Thoracic aorta (tissue), 2 donors: ENCODE results near the gene IGF2BP1. TPM values are rescaled to one million over a fixed set of nuclear protein-coding genes. Genes with fewer than 3 reads are reported as not detected.

ENCODE experiments used
- ATAC-seq: fragments of 150-250 bp; one replicate; pipeline ENCODE4 v1.8.0; 2017; ENCODE audit warnings: low read depth; ENCODE audit not compliant: insufficient number of reproducible peaks, low FRiP score
- DNase-seq: peaks from one replicate; pipeline ENCODE4 v3.0.0-alpha.2; 2020; ENCODE audit warnings: low spot score
- H3K27ac ChIP-seq, 2 donors: fragments of 200-600 bp; sonication (generic); 1 replicate in 1 of 2; 2 replicates in 1 of 2; pipeline ENCODE4 v1.5.1; 2016; ENCODE audit warnings: mild to moderate bottlenecking in 2 of 2, moderate library complexity in 2 of 2
- H3K27me3 ChIP-seq: fragments of 200-600 bp; sonication (generic); replicated peaks from 2 replicates; pipeline ENCODE4 v1.6.0; 2016; ENCODE audit warnings: mild to moderate bottlenecking; ENCODE audit not compliant: insufficient read depth
- H3K36me3 ChIP-seq: fragments of 200-600 bp; sonication (generic); one replicate; pipeline ENCODE4 v1.5.1; 2016
- H3K4me1 ChIP-seq, 2 donors: fragments of 200-600 bp; sonication (generic); 1 replicate in 1 of 2; 2 replicates in 1 of 2; pipeline versions ENCODE4 v1.5.1 to v1.6.0; 2016; ENCODE audit warnings: low read depth in 2 of 2, mild to moderate bottlenecking in 1 of 2; ENCODE audit not compliant: control insufficient read depth in 1 of 2
- H3K4me3 ChIP-seq: fragments of 200-600 bp; sonication (generic); 2 replicates; pipeline ENCODE4 v1.5.1; 2016; ENCODE audit warnings: mild to moderate bottlenecking
- H3K9me3 ChIP-seq: fragments of 200-600 bp; sonication (generic); 2 replicates; pipeline ENCODE4 v1.5.1; 2016
- total RNA-seq, 2 donors: library from RNA; depleted of rRNA; stranded (reverse); fragments of >200 nt; gene quantifications; one replicate each; pipeline versions ENCODE4 v1.1.0 to v1.2.3, GENCODE V29; 2016
- TF ChIP-seq, protein P1 (sequence below): fragments of 200-600 bp; sonication (generic); IDR thresholded peaks from one replicate; pipeline ENCODE4 v1.5.1; 2019; ENCODE audit warnings: antibody characterized with exemption

Gene IGF2BP1
- total RNA-seq, 2 donors from 2014 or later, result 0.07 TPM; not detected in 1

DNA sequence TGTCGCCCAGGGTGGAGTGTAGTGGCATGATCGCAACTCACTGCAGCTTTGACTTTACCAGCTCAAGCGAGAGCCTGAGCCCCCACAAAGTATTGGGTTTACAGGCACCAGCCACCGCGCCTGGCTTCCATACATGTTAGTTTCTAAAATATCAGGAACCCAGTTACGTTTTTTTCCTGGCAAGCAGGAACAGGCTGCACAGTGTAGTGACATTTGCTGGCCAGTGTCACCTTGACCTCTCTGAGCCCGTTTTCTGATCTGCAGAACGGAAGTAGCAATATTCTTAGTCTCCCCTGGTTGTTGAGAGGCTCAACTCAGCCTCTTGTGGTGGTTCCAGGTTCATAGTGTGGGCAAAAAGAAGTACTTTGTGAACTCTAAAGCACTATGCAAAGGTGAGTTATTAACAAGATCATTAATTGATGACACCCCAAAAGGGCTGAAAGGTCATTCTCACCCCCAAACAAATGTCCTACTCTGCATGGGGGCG, 15.6 kb downstream of the IGF2BP1 start:
- peaks cover 0 to 5% of the 10 kb centered on the region in 2 donors for H3K4me1 ChIP-seq
- TF ChIP-seq, protein P1, sequence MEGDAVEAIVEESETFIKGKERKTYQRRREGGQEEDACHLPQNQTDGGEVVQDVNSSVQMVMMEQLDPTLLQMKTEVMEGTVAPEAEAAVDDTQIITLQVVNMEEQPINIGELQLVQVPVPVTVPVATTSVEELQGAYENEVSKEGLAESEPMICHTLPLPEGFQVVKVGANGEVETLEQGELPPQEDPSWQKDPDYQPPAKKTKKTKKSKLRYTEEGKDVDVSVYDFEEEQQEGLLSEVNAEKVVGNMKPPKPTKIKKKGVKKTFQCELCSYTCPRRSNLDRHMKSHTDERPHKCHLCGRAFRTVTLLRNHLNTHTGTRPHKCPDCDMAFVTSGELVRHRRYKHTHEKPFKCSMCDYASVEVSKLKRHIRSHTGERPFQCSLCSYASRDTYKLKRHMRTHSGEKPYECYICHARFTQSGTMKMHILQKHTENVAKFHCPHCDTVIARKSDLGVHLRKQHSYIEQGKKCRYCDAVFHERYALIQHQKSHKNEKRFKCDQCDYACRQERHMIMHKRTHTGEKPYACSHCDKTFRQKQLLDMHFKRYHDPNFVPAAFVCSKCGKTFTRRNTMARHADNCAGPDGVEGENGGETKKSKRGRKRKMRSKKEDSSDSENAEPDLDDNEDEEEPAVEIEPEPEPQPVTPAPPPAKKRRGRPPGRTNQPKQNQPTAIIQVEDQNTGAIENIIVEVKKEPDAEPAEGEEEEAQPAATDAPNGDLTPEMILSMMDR, result no peak

DNA sequence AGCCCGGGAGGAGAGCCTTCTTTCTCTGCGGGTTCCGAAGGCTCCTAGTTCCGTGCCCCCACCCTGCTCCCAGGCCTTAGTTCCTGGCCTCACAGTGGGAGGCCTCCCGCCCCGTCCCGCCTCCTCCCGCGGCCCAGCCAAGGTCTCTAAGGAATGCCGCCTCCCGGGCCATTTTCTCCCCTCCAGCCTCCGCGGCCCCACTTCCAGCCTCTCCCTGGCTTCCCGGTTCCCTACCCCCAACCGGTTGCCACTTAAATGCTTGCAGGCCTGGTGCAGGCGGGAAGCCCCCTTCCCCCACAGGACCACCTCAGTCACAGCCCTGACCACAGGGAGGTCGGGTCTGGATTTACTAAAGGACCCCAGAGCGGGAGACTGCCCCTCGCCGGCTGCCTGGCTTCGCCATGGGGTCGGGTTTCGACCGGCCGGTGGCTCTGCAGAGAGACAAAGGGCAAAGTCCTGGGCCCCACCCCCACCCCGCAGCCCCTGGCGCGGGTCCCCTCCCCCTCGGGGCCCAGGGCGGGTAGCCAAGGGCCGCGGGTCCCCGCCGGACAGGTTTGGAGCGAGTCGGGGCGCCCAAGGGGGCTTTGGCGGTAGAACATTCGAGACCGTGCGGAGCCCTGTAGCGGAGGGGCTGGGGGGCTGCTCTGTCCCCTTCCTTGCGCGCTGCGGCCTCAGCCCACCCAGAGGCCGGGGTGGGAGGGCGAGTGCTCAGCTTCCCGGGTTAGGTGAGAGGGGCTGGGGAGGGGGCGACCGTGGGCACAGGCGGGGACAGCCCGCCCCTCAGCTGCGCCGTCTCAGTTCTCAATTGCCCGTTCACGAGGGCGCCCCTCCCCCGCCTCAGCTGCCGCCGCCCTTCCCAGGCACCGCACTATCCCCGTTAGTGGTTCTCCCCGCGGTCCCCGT, 16.4 kb downstream of the IGF2BP1 start:
- peaks cover 0 to 5% of the 10 kb centered on the region in 2 donors for H3K4me1 ChIP-seq
- H3K9me3 ChIP-seq, result no peaks in the 10 kb centered on the region
- DNase-seq (no peak), ATAC-seq (no peak)
- TF ChIP-seq, protein P1, result no peak
- H3K36me3 ChIP-seq, result no peaks in the 10 kb centered on the region
- H3K27ac ChIP-seq, result no peak overlapping the region
- no peak overlapping the region for H3K4me3 ChIP-seq
- peaks cover 6% of the 10 kb centered on the region for H3K27me3 ChIP-seq

More for the DNA sequence above, 15.6 kb downstream of the IGF2BP1 start:
- no peaks in the 10 kb centered on the region for H3K9me3 ChIP-seq
- no peak for DNase-seq
- no peak overlapping the region for H3K27ac ChIP-seq
- no peak for ATAC-seq
- peaks cover 6% of the 10 kb centered on the region for H3K27me3 ChIP-seq
- no peaks in the 10 kb centered on the region for H3K36me3 ChIP-seq
- no peak overlapping the region for H3K4me3 ChIP-seq

DNA sequence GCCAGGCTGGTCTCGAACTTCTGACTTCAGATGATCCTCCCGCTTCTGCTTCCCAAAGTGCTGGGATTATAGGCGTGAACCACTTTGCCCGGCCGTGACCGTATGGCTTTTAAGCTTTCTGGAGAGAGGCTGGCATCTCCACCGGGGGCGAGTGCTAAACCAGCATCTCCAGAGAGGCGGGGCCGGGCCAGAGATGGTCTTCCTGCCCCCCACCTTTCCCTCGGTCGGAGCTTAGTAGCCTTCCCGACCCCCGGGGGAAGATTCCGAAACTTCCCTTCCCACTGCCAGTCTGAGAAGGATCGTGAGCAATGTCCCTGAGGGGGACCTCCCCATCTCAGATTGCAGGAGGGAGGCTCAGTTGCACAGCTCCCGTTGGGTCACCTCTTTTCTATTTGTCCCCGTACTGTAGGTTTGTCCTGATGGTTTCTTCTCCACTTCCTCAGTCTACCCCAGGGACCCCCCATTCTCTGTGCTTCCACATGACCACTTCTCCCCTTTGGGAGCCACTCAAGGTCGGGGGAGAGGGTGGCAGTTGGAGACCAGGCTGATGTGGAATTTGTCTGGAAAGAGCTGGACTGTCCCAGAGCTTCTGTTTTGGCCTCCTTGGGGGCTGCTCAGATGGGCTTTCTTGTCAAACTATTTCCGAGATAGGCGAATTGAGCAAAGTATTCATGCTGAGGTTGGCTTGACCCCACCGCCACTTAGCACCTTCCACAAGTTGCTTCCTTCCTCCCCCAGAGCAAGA, 18.2 kb downstream of the IGF2BP1 start:
- DNase-seq (no peak), ATAC-seq (no peak)
- peaks cover 6% of the 10 kb centered on the region for H3K27me3 ChIP-seq
- TF ChIP-seq, protein P1, result no peak
- no peak overlapping the region for H3K27ac ChIP-seq
- H3K4me3 ChIP-seq, result no peak overlapping the region
- H3K36me3 ChIP-seq, result no peaks in the 10 kb centered on the region
- H3K9me3 ChIP-seq, result no peaks in the 10 kb centered on the region
- peaks cover 0 to 5% of the 10 kb centered on the region in 2 donors for H3K4me1 ChIP-seq

DNA sequence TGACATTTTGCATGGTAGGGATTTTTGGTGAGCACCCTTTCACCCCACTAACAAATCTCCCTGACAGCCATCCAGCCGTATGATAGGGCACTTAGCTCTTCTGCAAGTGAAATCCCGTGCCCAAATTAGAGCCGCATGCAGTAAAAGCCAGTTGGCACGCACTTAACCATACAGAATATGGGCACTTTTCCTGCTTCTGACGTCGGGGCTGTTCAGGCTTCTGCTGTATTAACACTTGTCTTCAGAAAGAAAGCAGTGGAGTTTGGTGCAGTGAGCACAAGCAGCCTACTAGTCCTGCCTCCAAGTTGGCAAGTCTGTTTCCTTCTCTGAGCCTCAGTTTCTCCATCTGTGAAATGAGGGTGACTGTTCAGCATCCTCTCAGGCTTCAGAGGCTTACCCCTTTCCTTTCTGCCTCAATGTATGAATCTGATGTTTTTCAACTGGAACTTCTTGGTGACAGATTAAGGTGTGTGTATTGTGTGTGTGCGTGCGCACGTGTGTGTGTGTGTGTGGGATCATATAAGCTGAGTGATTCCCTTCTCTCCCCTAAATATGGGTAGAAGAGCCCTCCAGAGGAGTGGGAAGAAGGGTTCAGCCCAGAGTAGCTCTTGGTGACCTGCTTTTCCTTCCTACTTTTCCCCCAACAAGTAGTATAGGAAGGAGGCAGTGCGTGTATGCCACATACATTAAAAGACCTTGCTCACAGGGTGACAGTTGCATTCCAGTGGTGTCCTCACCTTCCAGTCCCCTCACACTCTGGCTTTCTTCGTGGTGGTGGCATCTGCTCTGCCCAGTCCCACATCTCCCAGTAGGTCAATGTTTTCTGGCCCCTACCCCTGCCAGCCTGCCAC, 19.0 kb downstream of the IGF2BP1 start:
- Histone ChIP-seq H3K4me1 (peaks cover 0 to 5% of the 10 kb centered on the region in 2 donors), H3K27ac (no peak overlapping the region), H3K9me3 (no peaks in the 10 kb centered on the region), H3K4me3 (no peak overlapping the region), H3K27me3 (peaks cover 6% of the 10 kb centered on the region), H3K36me3 (no peaks in the 10 kb centered on the region)
- TF ChIP-seq, protein P1, result no peak
- ATAC-seq (no peak), DNase-seq (no peak)
